ENCODE measurements around the gene UBQLN3.

GRCh38 chr11:5548440-5548839, 38.7 kb upstream of the UBQLN3 start, which contains the start of gene OR52H1:
- TF ChIP-seq CTCF (IDR thresholded peaks at IDR 0.05; ENCODE audit: low read depth, low read length) (no peak), POLR2A (IDR thresholded peaks at IDR 0.05; ENCODE audit: extremely low read depth, insufficient read length) (no peak)
